ENCODE data around the gene NDUFA11. TPM values are rescaled to one million over a fixed set of nuclear protein-coding genes. Genes with fewer than 3 reads are reported as not detected.

Gene NDUFA11
- total and polyA plus RNA-seq, 2 of the 13 experiments (the other 11 are each of a cell fraction or from before 2014, with no cell fraction given), result 286 to 378 TPM

DNA sequence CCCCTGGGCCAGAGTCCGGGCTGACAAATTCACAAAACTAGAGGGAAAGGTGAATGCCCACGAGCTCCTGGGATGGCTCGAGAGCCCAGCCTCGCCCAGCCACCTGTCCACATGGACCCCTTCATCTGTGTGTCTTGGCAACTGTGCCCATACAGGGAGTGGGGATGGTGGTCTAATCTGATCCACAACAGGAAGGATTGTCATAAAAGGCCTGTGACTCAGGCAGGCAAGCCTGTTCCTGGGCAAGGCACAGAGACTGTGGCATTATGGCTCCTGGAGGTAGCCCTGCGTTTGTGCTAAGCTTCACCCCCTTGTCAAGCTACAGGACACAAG lies 30.4 kb upstream of the NDUFA11 start:
- ATAC-seq, result no peak
- H4K20me1 ChIP-seq (ENCODE audit: insufficient read depth, low read length), result peaks cover 36% of the 10 kb centered on the region; the same call in 1 of the 2 replicates
- DNase-seq (ENCODE audit: low spot score), result no peak
- H3K27me3 ChIP-seq (ENCODE audit: control insufficient read depth in 1 of 2, insufficient read depth in 2 of 2, low read length in 2 of 2), result no peaks in the 10 kb centered on the region
- H3K4me2 ChIP-seq (ENCODE audit: low read depth, low read length), result no peak overlapping the region
- ChIA-PET CTCF (ENCODE audit: low intra/inter-chr PET ratio, low total read pairs) (no interaction called here), POLR2A (interaction anchor here (0.5 to 1.1 kb wide), 2 partner anchors 10 to 21 kb away, joined by 3 read pairs; no protein-coding TSS in a partner anchor)
- no peaks in the 10 kb centered on the region for H3K9me3 ChIP-seq (ENCODE audit: low read length)
- peaks cover 31% of the 10 kb centered on the region for H3K79me2 ChIP-seq (ENCODE audit: insufficient read depth, low read length)
- no peak overlapping the region for H2AFZ ChIP-seq (ENCODE audit: low read length)
- TF ChIP-seq YY1 (IDR thresholded peaks at IDR 0.05; ENCODE audit: insufficient read depth, insufficient replicate concordance, low read depth, low read length) (no peak), NAIF1 (CRISPR knock-in tag; IDR thresholded peaks at IDR 0.05; ENCODE audit: borderline replicate concordance) (no peak), ZNF207 (IDR thresholded peaks at IDR 0.05; ENCODE audit: borderline replicate concordance) (no peak), MXD4 (CRISPR knock-in tag; IDR thresholded peaks at IDR 0.05) (no peak), RBFOX2 (IDR thresholded peaks at IDR 0.05; ENCODE audit: low read depth, low read length) (no peak), ZNF446 (CRISPR knock-in tag; IDR thresholded peaks at IDR 0.05) (no peak), ZNF850 (CRISPR knock-in tag; conservative IDR thresholded peaks at IDR 0.05) (no peak), PRMT3 (CRISPR knock-in tag; IDR thresholded peaks at IDR 0.05; ENCODE audit: borderline replicate concordance, low read depth) (no peak), ZNF335 (CRISPR knock-in tag; IDR thresholded peaks at IDR 0.05) (no peak)
- TF ChIP-seq, protein P1, sequence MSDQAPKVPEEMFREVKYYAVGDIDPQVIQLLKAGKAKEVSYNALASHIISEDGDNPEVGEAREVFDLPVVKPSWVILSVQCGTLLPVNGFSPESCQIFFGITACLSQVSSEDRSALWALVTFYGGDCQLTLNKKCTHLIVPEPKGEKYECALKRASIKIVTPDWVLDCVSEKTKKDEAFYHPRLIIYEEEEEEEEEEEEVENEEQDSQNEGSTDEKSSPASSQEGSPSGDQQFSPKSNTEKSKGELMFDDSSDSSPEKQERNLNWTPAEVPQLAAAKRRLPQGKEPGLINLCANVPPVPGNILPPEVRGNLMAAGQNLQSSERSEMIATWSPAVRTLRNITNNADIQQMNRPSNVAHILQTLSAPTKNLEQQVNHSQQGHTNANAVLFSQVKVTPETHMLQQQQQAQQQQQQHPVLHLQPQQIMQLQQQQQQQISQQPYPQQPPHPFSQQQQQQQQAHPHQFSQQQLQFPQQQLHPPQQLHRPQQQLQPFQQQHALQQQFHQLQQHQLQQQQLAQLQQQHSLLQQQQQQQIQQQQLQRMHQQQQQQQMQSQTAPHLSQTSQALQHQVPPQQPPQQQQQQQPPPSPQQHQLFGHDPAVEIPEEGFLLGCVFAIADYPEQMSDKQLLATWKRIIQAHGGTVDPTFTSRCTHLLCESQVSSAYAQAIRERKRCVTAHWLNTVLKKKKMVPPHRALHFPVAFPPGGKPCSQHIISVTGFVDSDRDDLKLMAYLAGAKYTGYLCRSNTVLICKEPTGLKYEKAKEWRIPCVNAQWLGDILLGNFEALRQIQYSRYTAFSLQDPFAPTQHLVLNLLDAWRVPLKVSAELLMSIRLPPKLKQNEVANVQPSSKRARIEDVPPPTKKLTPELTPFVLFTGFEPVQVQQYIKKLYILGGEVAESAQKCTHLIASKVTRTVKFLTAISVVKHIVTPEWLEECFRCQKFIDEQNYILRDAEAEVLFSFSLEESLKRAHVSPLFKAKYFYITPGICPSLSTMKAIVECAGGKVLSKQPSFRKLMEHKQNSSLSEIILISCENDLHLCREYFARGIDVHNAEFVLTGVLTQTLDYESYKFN (CRISPR knock-in tag; conservative IDR thresholded peaks at IDR 0.05), result no peak
- FAIRE-seq, result no peak
- peaks cover 54 to 87% of the 10 kb centered on the region in 2 experiments for H3K36me3 ChIP-seq (replicated peaks in 1 of 2; ENCODE audit: control insufficient read depth in 1 of 2, insufficient read depth in 2 of 2, low read length in 2 of 2)
- intact Hi-C loops (cut with micrococcal nuclease; ENCODE audit: unreplicated experiment), result no loop called here
- BruUV-seq (replicated peaks), result no TSS peak
- no peak overlapping the region for H3K4me3 ChIP-seq (replicated peaks in 1 of 3; ENCODE audit: insufficient read depth in 1 of 3, low read depth in 2 of 3, low read length in 3 of 3)
- 96% methylated on average over 5 of the region's 5 CpGs for WGBS (ENCODE audit: low lambda C conversion rate)
- in situ Hi-C loops (cut with HindIII; ENCODE audit: extremely low pct_ligation_motif_present, low pct_unique_long_range_greater_than_20kb), result no loop called here
- H3K9ac ChIP-seq (ENCODE audit: insufficient read depth, low read depth, low read length), result no peak overlapping the region
- no peak overlapping the region for H3K27ac ChIP-seq (ENCODE audit: extremely low read length, insufficient read depth, low read length)
- H3K4me1 ChIP-seq (ENCODE audit: insufficient read depth, low read length), result no peaks in the 10 kb centered on the region
